ENCODE data around the gene DNMT3L.

The DNMT3L gene

GRCh38 chr21:44301961-44302406 lies 40.3 kb upstream of the DNMT3L start:
- Histone ChIP-seq H3K27ac (ENCODE audit: low read depth, low read length) (no peak overlapping the region), H3K27me3 (ENCODE audit: control insufficient read depth in 5 of 5, insufficient read depth in 4 of 5, low read length in 5 of 5) (no peaks in the 10 kb centered on the region), H3K4me1 (ENCODE audit: control insufficient read depth in 5 of 5, insufficient read depth in 5 of 5, low read length in 5 of 5) (peaks cover 9 to 82% (median 73%) of the 10 kb centered on the region in 5 donors), H3K36me3 (ENCODE audit: control insufficient read depth in 5 of 5, insufficient read depth in 5 of 5, low read length in 5 of 5) (peaks cover 0 to 7% (median 5%) of the 10 kb centered on the region in 5 donors), H3K4me3 (ENCODE audit: low read depth in 1 of 5, low read length in 5 of 5) (no peak overlapping the region), H3K9ac (ENCODE audit: low read length in 5 of 5) (peak overlapping the region in 1 of 5 donors; percentile 76), H3K9me3 (ENCODE audit: control insufficient read depth in 5 of 5, low read length in 5 of 5) (no peaks in the 10 kb centered on the region)

- H3K9ac ChIP-seq (ENCODE audit: low read length in 5 of 5) = peak overlapping the region in 4 of 5 donors; percentile 68 to 78 (median 76)
- H3K4me1 ChIP-seq (ENCODE audit: control insufficient read depth in 5 of 5, insufficient read depth in 5 of 5, low read length in 5 of 5) = peaks cover 9 to 79% (median 72%) of the 10 kb centered on the region in 5 donors
- H3K4me3 ChIP-seq (ENCODE audit: low read depth in 1 of 5, low read length in 5 of 5) = peak overlapping the region; percentile 31 to 77 (median 70)
- no peaks in the 10 kb centered on the region for H3K9me3 ChIP-seq (ENCODE audit: control insufficient read depth in 5 of 5, low read length in 5 of 5)
- no peaks in the 10 kb centered on the region for H3K36me3 ChIP-seq (ENCODE audit: control insufficient read depth in 5 of 5, insufficient read depth in 5 of 5, low read length in 5 of 5)
- H3K27ac ChIP-seq (ENCODE audit: low read depth, low read length) = peak overlapping the region; percentile 50
- no peaks in the 10 kb centered on the region for H3K27me3 ChIP-seq (ENCODE audit: control insufficient read depth in 5 of 5, insufficient read depth in 4 of 5, low read length in 5 of 5)
Measured at GRCh38 chr21:44301141-44301540, 39.4 kb upstream of the DNMT3L start.

DNA sequence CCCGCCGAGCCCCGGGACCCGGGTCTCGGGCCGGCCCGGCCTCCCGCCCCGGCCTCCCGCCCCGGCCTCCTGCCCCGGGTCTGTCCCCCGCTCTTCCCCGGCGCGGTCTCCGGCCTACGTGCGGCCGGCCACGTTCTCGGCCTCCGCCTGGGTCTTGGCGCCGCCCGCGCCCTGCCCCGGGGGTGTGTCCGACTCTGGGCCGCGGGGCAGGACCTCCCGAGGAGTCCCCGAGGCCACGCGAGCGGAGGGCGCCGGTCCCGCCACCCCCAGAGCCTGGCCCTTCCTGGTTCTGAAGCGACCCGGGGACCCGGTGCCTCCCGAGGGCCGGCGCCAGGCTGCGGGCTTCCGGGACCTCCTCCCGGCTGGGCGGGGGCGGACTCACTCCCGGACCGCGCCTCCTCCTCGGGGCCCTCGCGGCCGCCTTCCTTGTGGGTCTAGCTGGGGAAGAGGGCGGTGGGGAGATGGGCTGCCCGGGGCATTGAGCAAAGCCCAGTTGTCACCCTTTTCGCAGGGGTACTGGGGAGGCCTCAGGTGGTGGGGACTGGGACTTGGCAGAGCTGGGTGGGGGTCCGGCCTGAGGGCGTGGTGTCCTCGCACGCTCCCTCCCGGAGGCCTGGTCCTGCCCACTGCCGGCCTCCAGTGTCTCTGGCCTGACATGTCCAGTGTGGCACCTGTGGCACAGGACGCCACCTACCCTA lies 38.7 kb upstream of the DNMT3L start:
- H3K4me1 ChIP-seq (ENCODE audit: control insufficient read depth in 5 of 5, insufficient read depth in 5 of 5, low read length in 5 of 5) = peaks cover 9 to 77% (median 70%) of the 10 kb centered on the region in 5 donors

DNA sequence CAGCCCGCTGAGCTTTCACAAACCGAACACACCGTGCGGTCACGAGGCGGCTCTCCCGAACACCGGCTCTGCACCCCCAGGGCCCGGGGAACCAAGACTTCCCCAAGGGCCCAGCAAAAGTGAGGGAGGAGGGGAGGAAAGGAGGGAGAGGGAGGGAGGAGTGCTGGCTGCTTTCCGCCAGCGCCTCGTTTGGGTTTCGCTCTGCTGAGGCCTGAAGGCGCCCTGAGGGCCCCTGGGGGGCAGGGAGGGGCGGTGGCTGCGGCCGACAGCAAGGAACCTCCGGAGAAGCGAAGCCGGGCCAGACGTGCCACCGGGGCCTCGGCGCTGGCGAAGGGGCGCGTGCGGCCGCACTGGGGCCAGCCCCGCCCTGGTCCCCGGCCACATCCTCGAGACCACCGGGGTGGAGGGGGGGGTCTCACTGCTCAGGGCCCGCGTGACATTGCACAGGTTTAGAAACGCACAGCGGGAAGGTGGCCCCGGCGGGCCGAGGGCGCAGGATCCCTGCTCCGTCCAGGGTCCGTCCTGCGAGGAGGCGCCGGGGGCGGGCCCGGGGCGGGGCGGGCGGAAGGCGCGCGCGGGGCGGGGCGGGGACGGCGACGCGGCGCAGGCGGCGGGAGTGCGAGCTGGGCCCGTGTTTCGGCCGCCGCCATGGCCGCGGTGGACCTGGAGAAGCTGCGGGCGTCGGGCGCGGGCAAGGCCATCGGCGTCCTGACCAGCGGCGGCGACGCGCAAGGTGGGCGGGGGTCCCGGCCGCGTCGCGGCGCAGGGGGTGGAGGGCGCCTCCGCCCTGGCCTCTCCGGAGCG lies 38.0 kb upstream of the DNMT3L start, which contains the start of gene PFKL:
PFKL (plus strand) TSS at position 596 of the 804 bp plus-strand sequence; CDS start at position 649, 53 bp downstream.
- H3K9ac ChIP-seq (ENCODE audit: low read length in 5 of 5) = peak within 1 kb of the TSS; percentile 11 to 84 (median 75)
- no peaks in the 10 kb centered on the region for H3K27me3 ChIP-seq (ENCODE audit: control insufficient read depth in 5 of 5, insufficient read depth in 4 of 5, low read length in 5 of 5)

More for the DNA sequence above, 38.7 kb upstream of the DNMT3L start:
- Histone ChIP-seq H3K4me3 (ENCODE audit: low read depth in 1 of 5, low read length in 5 of 5) (peak overlapping the region; percentile 31 to 77 (median 70)), H3K9ac (ENCODE audit: low read length in 5 of 5) (peak overlapping the region in 4 of 5 donors; percentile 68 to 78 (median 76)), H3K9me3 (ENCODE audit: control insufficient read depth in 5 of 5, low read length in 5 of 5) (no peaks in the 10 kb centered on the region), H3K27me3 (ENCODE audit: control insufficient read depth in 5 of 5, insufficient read depth in 4 of 5, low read length in 5 of 5) (no peaks in the 10 kb centered on the region), H3K27ac (ENCODE audit: low read depth, low read length) (peak overlapping the region; percentile 50), H3K36me3 (ENCODE audit: control insufficient read depth in 5 of 5, insufficient read depth in 5 of 5, low read length in 5 of 5) (no peaks in the 10 kb centered on the region)

GRCh38 chr21:44299085-44299457 lies 37.4 kb upstream of the DNMT3L start:
- H3K27me3 ChIP-seq (ENCODE audit: control insufficient read depth in 5 of 5, insufficient read depth in 4 of 5, low read length in 5 of 5) = no peaks in the 10 kb centered on the region
- H3K4me1 ChIP-seq (ENCODE audit: control insufficient read depth in 5 of 5, insufficient read depth in 5 of 5, low read length in 5 of 5) = peaks cover 7 to 76% (median 69%) of the 10 kb centered on the region in 5 donors
- no peaks in the 10 kb centered on the region for H3K9me3 ChIP-seq (ENCODE audit: control insufficient read depth in 5 of 5, low read length in 5 of 5)
- peak overlapping the region; percentile 84 for H3K27ac ChIP-seq (ENCODE audit: low read depth, low read length)
- no peaks in the 10 kb centered on the region for H3K36me3 ChIP-seq (ENCODE audit: control insufficient read depth in 5 of 5, insufficient read depth in 5 of 5, low read length in 5 of 5)
- peak overlapping the region; percentile 11 to 84 (median 63) for H3K9ac ChIP-seq (ENCODE audit: low read length in 5 of 5)
- H3K4me3 ChIP-seq (ENCODE audit: low read depth in 1 of 5, low read length in 5 of 5) = peak overlapping the region; percentile 27 to 77 (median 69)

More for the DNA sequence above, 38.0 kb upstream of the DNMT3L start, which contains the start of gene PFKL:
- H3K9me3 ChIP-seq (ENCODE audit: control insufficient read depth in 5 of 5, low read length in 5 of 5) = no peaks in the 10 kb centered on the region
- H3K27ac ChIP-seq (ENCODE audit: low read depth, low read length) = peak within 1 kb of the TSS; percentile 84
- H3K4me3 ChIP-seq (ENCODE audit: low read depth in 1 of 5, low read length in 5 of 5) = peak within 1 kb of the TSS; percentile 31 to 77 (median 70)
- peaks cover 7 to 77% (median 70%) of the 10 kb centered on the region in 5 donors for H3K4me1 ChIP-seq (ENCODE audit: control insufficient read depth in 5 of 5, insufficient read depth in 5 of 5, low read length in 5 of 5)
- H3K36me3 ChIP-seq (ENCODE audit: control insufficient read depth in 5 of 5, insufficient read depth in 5 of 5, low read length in 5 of 5) = no peaks in the 10 kb centered on the region

- Histone ChIP-seq H3K27me3 (ENCODE audit: control insufficient read depth in 5 of 5, insufficient read depth in 4 of 5, low read length in 5 of 5) (no peaks in the 10 kb centered on the region), H3K9me3 (ENCODE audit: control insufficient read depth in 5 of 5, low read length in 5 of 5) (no peaks in the 10 kb centered on the region), H3K36me3 (ENCODE audit: control insufficient read depth in 5 of 5, insufficient read depth in 5 of 5, low read length in 5 of 5) (no peaks in the 10 kb centered on the region), H3K4me1 (ENCODE audit: control insufficient read depth in 5 of 5, insufficient read depth in 5 of 5, low read length in 5 of 5) (peaks cover 7 to 68% (median 61%) of the 10 kb centered on the region in 5 donors), H3K27ac (ENCODE audit: low read depth, low read length) (peak overlapping the region; percentile 60), H3K4me3 (ENCODE audit: low read depth in 1 of 5, low read length in 5 of 5) (peak overlapping the region in 2 of 5 donors; percentile 32 to 37), H3K9ac (ENCODE audit: low read length in 5 of 5) (no peak overlapping the region)
Measured at GRCh38 chr21:44298301-44298700, 36.6 kb upstream of the DNMT3L start.

- Histone ChIP-seq H3K4me3 (ENCODE audit: low read depth in 1 of 5, low read length in 5 of 5) (peak overlapping the region in 2 of 5 donors; percentile 32 to 37), H3K27me3 (ENCODE audit: control insufficient read depth in 5 of 5, insufficient read depth in 4 of 5, low read length in 5 of 5) (no peaks in the 10 kb centered on the region), H3K9ac (ENCODE audit: low read length in 5 of 5) (no peak overlapping the region), H3K4me1 (ENCODE audit: control insufficient read depth in 5 of 5, insufficient read depth in 5 of 5, low read length in 5 of 5) (peaks cover 7 to 64% (median 60%) of the 10 kb centered on the region in 5 donors), H3K27ac (ENCODE audit: low read depth, low read length) (peak overlapping the region; percentile 60), H3K9me3 (ENCODE audit: control insufficient read depth in 5 of 5, low read length in 5 of 5) (no peaks in the 10 kb centered on the region), H3K36me3 (ENCODE audit: control insufficient read depth in 5 of 5, insufficient read depth in 5 of 5, low read length in 5 of 5) (no peaks in the 10 kb centered on the region)
Measured at GRCh38 chr21:44297525-44298290, 36.0 kb upstream of the DNMT3L start.

DNA sequence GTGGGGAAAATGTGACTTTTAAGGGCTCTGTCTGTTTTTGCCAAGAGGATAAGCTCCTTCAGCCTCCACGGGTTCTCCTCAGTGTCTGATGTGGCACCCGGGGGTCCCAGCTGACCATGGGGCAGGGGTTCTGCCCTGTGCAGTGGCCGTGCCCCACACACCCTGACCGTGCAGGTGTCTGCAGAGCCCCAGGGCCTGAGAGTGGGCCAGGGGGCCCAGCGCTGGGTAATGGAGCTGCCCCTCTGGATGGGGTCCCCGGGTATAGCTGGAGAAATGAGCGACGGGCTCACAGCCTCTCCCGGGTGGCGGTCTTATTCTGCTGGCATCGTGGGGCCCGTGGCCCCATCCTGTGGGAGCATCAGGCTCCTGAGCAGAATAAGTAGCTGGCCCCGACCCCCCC lies 35.2 kb upstream of the DNMT3L start:
- H3K4me3 ChIP-seq (ENCODE audit: low read depth in 1 of 5, low read length in 5 of 5) = no peak overlapping the region
- no peak overlapping the region for H3K27ac ChIP-seq (ENCODE audit: low read depth, low read length)
- H3K4me1 ChIP-seq (ENCODE audit: control insufficient read depth in 5 of 5, insufficient read depth in 5 of 5, low read length in 5 of 5) = peaks cover 5 to 57% (median 52%) of the 10 kb centered on the region in 5 donors
- H3K36me3 ChIP-seq (ENCODE audit: control insufficient read depth in 5 of 5, insufficient read depth in 5 of 5, low read length in 5 of 5) = no peaks in the 10 kb centered on the region
- no peak overlapping the region for H3K9ac ChIP-seq (ENCODE audit: low read length in 5 of 5)
- no peaks in the 10 kb centered on the region for H3K9me3 ChIP-seq (ENCODE audit: control insufficient read depth in 5 of 5, low read length in 5 of 5)
- H3K27me3 ChIP-seq (ENCODE audit: control insufficient read depth in 5 of 5, insufficient read depth in 4 of 5, low read length in 5 of 5) = no peaks in the 10 kb centered on the region

DNA sequence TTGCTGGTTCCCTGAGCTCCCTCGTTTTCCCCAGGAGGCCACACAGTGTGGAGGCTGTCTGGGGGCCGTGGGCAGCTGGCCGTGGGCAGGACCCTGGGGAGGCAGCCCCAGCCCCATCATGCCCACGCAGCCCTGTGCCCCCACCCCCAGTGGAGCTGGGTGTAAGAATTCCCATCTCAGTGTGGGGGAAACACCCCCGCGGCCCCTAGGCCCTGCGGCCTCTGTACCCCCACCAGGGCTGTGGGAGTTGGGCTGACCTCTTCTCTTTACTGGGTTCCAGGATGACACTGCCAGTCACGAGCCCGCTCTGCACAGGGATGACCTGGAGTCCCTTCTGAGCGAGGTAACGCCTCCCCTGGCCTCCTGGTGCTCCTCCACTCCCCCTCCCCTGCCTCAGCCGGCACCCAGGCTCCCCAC lies 34.4 kb upstream of the DNMT3L start:
- H3K4me1 ChIP-seq (ENCODE audit: control insufficient read depth in 5 of 5, insufficient read depth in 5 of 5, low read length in 5 of 5) = peaks cover 5 to 48% (median 44%) of the 10 kb centered on the region in 5 donors
- H3K27me3 ChIP-seq (ENCODE audit: control insufficient read depth in 5 of 5, insufficient read depth in 4 of 5, low read length in 5 of 5) = no peaks in the 10 kb centered on the region
- H3K27ac ChIP-seq (ENCODE audit: low read depth, low read length) = no peak overlapping the region
- no peak overlapping the region for H3K9ac ChIP-seq (ENCODE audit: low read length in 5 of 5)
- no peaks in the 10 kb centered on the region for H3K36me3 ChIP-seq (ENCODE audit: control insufficient read depth in 5 of 5, insufficient read depth in 5 of 5, low read length in 5 of 5)
- no peaks in the 10 kb centered on the region for H3K9me3 ChIP-seq (ENCODE audit: control insufficient read depth in 5 of 5, low read length in 5 of 5)
- H3K4me3 ChIP-seq (ENCODE audit: low read depth in 1 of 5, low read length in 5 of 5) = no peak overlapping the region

All from subcutaneous abdominal adipose tissue (tissue), 5 donors.